H1 (cell line): ENCODE measurements around the gene REM2. TPM values are rescaled to one million over a fixed set of nuclear protein-coding genes. Genes with fewer than 3 reads are reported as not detected.
"Not testable (repeated sequence)": the region's sequence is repeated elsewhere in the genome, so short reads cannot be mapped to it uniquely, and the experiment has no call there.

Experiments
- CTCF ChIA-PET: fragments of 300-600 bp; sonication (Branson Sonifier 250); formaldehyde crosslinking; loops from one replicate; lab custom pipeline; 2021; ENCODE audit not compliant: partially characterized antibody; lab: Charles Lee
- POLR2A ChIA-PET: fragments of 300-600 bp; sonication (Branson Sonifier 250); formaldehyde crosslinking; loops from one replicate; lab custom pipeline; 2021; ENCODE audit warnings: inconsistent platforms; ENCODE audit not compliant: partially characterized antibody; lab: Charles Lee
- DNase-seq, 2 experiments: peaks; one replicate each; pipeline versions ENCODE4 v3.0.0 to v3.0.0-alpha.2; 2010 to 2022; ENCODE audit warnings: low spot score in 2 of 2, low read depth in 1 of 2, mixed read lengths in 1 of 2
- FAIRE-seq: peaks from 2 replicates; lab custom pipeline; 2011; peaks lifted over from hg19 to GRCh38; lab: Jason Lieb, UNC
- H2AFZ ChIP-seq: 2 replicates; pipeline ENCODE4 v1.8.1; 2012; ENCODE audit warnings: low read length, inconsistent platforms
- H2AK5ac ChIP-seq: 2 replicates; pipeline ENCODE4 v1.6.1; 2013; ENCODE audit warnings: low read depth, low read length
- H2BK120ac ChIP-seq: replicated peaks from 2 replicates; pipeline ENCODE3; 2013; ENCODE audit warnings: low read depth, low read length, inconsistent platforms
- H2BK12ac ChIP-seq: 2 replicates; pipeline ENCODE4 v1.6.1; 2013; ENCODE audit warnings: low read depth, low read length
- H2BK15ac ChIP-seq: 2 replicates; pipeline ENCODE4 v1.6.1; 2013; ENCODE audit warnings: low read length
- H2BK20ac ChIP-seq: 2 replicates; pipeline ENCODE4 v1.6.1; 2013; ENCODE audit warnings: low read length
- H2BK5ac ChIP-seq: 2 replicates; pipeline ENCODE4 v1.6.1; 2013; ENCODE audit warnings: low read depth, low read length
- H3K14ac ChIP-seq: 2 replicates; pipeline ENCODE4 v1.6.1; 2013; ENCODE audit warnings: inconsistent platforms; ENCODE audit not compliant: insufficient read length
- H3K18ac ChIP-seq: 2 replicates; pipeline ENCODE4 v1.6.1; 2013; ENCODE audit warnings: low read length; ENCODE audit errors: extremely low read depth
- H3K23ac ChIP-seq: 2 replicates; pipeline ENCODE4 v1.6.1; 2013; ENCODE audit warnings: inconsistent platforms; ENCODE audit not compliant: insufficient read length
- H3K23me2 ChIP-seq: 2 replicates; pipeline ENCODE4 v1.6.1; 2013; ENCODE audit warnings: low read depth, low read length
- H3K27ac ChIP-seq: 2 replicates; pipeline ENCODE4 v1.6.1; 2011; ENCODE audit warnings: low read depth, low read length, inconsistent platforms
- H3K27me3 ChIP-seq, 4 experiments: replicated peaks in 1 of 4; 1 replicate in 1 of 4; 2 replicates in 3 of 4; pipeline versions ENCODE4 v1.6.1 to v1.8.1; 2011 to 2013; ENCODE audit warnings: low read length in 3 of 4, mild to moderate bottlenecking in 3 of 4, inconsistent platforms in 2 of 4, mixed read lengths in 2 of 4, moderate library complexity in 1 of 4; ENCODE audit not compliant: control insufficient read depth in 3 of 4, insufficient read depth in 3 of 4; ENCODE audit errors: extremely low read depth in 1 of 4
- H3K36me3 ChIP-seq, 4 experiments: 2 replicates each; pipeline versions ENCODE4 v1.6.1 to v1.8.1; 2011 to 2013; ENCODE audit warnings: mild to moderate bottlenecking in 4 of 4, low read length in 3 of 4, moderate library complexity in 2 of 4, control low read depth in 1 of 4, inconsistent platforms in 1 of 4; ENCODE audit not compliant: insufficient read depth in 4 of 4, control insufficient read depth in 2 of 4
- H3K4ac ChIP-seq: replicated peaks from 2 replicates; pipeline ENCODE3; 2013; ENCODE audit warnings: low read length, low read depth, mixed read lengths, inconsistent platforms; ENCODE audit not compliant: insufficient read length
- H3K4me1 ChIP-seq, 4 experiments: replicated peaks in 1 of 4; 1 replicate in 1 of 4; 2 replicates in 3 of 4; pipeline versions ENCODE4 v1.6.1 to v1.8.1; 2011 to 2013; ENCODE audit warnings: low read length in 3 of 4, inconsistent platforms in 2 of 4, mixed read lengths in 1 of 4; ENCODE audit not compliant: insufficient read depth in 4 of 4, control insufficient read depth in 3 of 4
- H3K4me2 ChIP-seq, 2 experiments: 2 replicates each; pipeline versions ENCODE4 v1.6.1 to v1.8.1; 2011 to 2013; ENCODE audit warnings: low read depth in 2 of 2, low read length in 2 of 2, control low read depth in 1 of 2, inconsistent platforms in 1 of 2, mild to moderate bottlenecking in 1 of 2; ENCODE audit not compliant: insufficient read depth in 1 of 2
- H3K4me3 ChIP-seq, 4 experiments: fragments of 200-600, 300-600 bp in 1 of 4; sonication (generic), shearing (Covaris generic), sonication (Bioruptor Twin) in 1 of 4; 2 replicates each; pipeline versions ENCODE4 v1.5.1 to v1.8.1; 2011 to 2016; ENCODE audit warnings: low read length in 4 of 4, low read depth in 3 of 4, control low read depth in 2 of 4, inconsistent platforms in 2 of 4, mild to moderate bottlenecking in 2 of 4, mixed read lengths in 1 of 4, moderate library complexity in 1 of 4; ENCODE audit not compliant: insufficient read depth in 2 of 4; ENCODE audit errors: extremely low read depth in 1 of 4
- H3K56ac ChIP-seq: replicated peaks from 2 replicates; pipeline ENCODE3; 2013; ENCODE audit warnings: low read depth, mild to moderate bottlenecking, mixed read lengths, low read length, inconsistent platforms; ENCODE audit not compliant: insufficient read length
- H3K79me1 ChIP-seq: 2 replicates; pipeline ENCODE4 v1.6.1; 2013; ENCODE audit warnings: low read depth, low read length, control low read depth
- H3K79me2 ChIP-seq, 2 experiments: 2 replicates each; pipeline versions ENCODE4 v1.6.1 to v1.8.1; 2012 to 2013; ENCODE audit warnings: low read length in 2 of 2, mild to moderate bottlenecking in 2 of 2, inconsistent platforms in 1 of 2; ENCODE audit not compliant: insufficient read depth in 2 of 2, control insufficient read depth in 1 of 2
- H3K9ac ChIP-seq, 4 experiments: replicated peaks in 1 of 4; 1 replicate in 1 of 4; 2 replicates in 3 of 4; pipeline versions ENCODE4 v1.6.1 to v1.8.1; 2011 to 2013; ENCODE audit warnings: low read depth in 3 of 4, low read length in 3 of 4, control low read depth in 2 of 4, mild to moderate bottlenecking in 2 of 4, moderate library complexity in 2 of 4, inconsistent platforms in 1 of 4; ENCODE audit errors: extremely low read depth in 1 of 4
- H3K9me3 ChIP-seq, 2 experiments: 2 replicates each; pipeline versions ENCODE4 v1.6.1 to v1.8.1; 2012 to 2013; ENCODE audit warnings: mild to moderate bottlenecking in 2 of 2, moderate library complexity in 2 of 2, control low read depth in 1 of 2, inconsistent platforms in 1 of 2, low read depth in 1 of 2, low read length in 1 of 2, mixed read lengths in 1 of 2; ENCODE audit not compliant: insufficient read depth in 2 of 2
- H4K20me1 ChIP-seq, 2 experiments: replicated peaks in 1 of 2; 2 replicates each; pipeline versions ENCODE3 to v1.8.1; 2011 to 2013; ENCODE audit warnings: inconsistent platforms in 2 of 2, low read length in 2 of 2, mild to moderate bottlenecking in 1 of 2; ENCODE audit not compliant: insufficient read depth in 2 of 2, control insufficient read depth in 1 of 2
- H4K5ac ChIP-seq: 2 replicates; pipeline ENCODE4 v1.6.1; 2013; ENCODE audit warnings: low read length, low read depth, mixed read lengths, inconsistent platforms; ENCODE audit not compliant: insufficient read length
- H4K8ac ChIP-seq: 2 replicates; pipeline ENCODE4 v1.8.0; 2013; ENCODE audit warnings: mild to moderate bottlenecking, moderate library complexity, low read length, inconsistent platforms; ENCODE audit not compliant: insufficient read depth; ENCODE audit errors: extremely low read depth
- H4K91ac ChIP-seq: replicated peaks from 2 replicates; pipeline ENCODE3; 2013; ENCODE audit warnings: low read length, mixed read lengths, inconsistent platforms; ENCODE audit not compliant: insufficient read length
- NRF1 ChIP-seq: IDR thresholded peaks from 2 replicates; pipeline ENCODE4 v1.6.1; 2011; ENCODE audit warnings: mild to moderate bottlenecking, low read depth, low read length, improper control_type of control experiment
- WGBS, 2 experiments: shearing (Covaris generic) in 1 of 2; methylation state at CpG; one replicate each; pipeline versions ENCODE4 v1.1.6 to v1.1.7; 2013 to 2015; ENCODE audit warnings: low lambda C conversion rate in 2 of 2, mixed read lengths in 2 of 2, inconsistent platforms in 1 of 2, low coverage in 1 of 2, missing lambda C conversion rate in 1 of 2; ENCODE audit not compliant: insufficient replicate concordance in 2 of 2, insufficient coverage in 1 of 2, insufficient read length in 1 of 2; ENCODE audit errors: extremely low coverage in 1 of 2, missing lambda C conversion rate in 1 of 2; 5-methylcytosine and 5-hydroxymethylcytosine counted together
- polyA plus RNA-seq, 7 experiments: library from polyadenylated mRNA; depleted of rRNA in 3 of 7; stranded (reverse) in 5 of 7; unstranded in 2 of 7; fragments of >200 nt in 5 of 7; fragments of 200-250 nt in 2 of 7; gene quantifications; 1 replicate in 5 of 7; 2 replicates in 1 of 7; 4 replicates in 1 of 7; pipeline versions ENCODE4 v1.2.1 to v1.2.3, GENCODE V29; 2011 to 2013; ENCODE audit warnings: missing spikeins in 2 of 7, mixed read lengths in 2 of 7
- total RNA-seq: library from RNA; stranded (reverse); fragmentation: NEBNext Ultra II Directional; extraction: Animal tissue kit (Norgen Biotek cat#: 25700); gene quantifications from 2 replicates; pipeline ENCODE4 v1.2.1, GENCODE V29; 2021

REM2 gene
- total and polyA plus RNA-seq, 2 of the 8 experiments (the other 6 are each of a cell fraction or from before 2014, with no cell fraction given) = 1.00 to 1.1 TPM

- TF ChIP-seq NRF1 = no peak
Measured at GRCh38 chr14:22850944-22851764, 31.9 kb upstream of the REM2 start (continued).

DNA sequence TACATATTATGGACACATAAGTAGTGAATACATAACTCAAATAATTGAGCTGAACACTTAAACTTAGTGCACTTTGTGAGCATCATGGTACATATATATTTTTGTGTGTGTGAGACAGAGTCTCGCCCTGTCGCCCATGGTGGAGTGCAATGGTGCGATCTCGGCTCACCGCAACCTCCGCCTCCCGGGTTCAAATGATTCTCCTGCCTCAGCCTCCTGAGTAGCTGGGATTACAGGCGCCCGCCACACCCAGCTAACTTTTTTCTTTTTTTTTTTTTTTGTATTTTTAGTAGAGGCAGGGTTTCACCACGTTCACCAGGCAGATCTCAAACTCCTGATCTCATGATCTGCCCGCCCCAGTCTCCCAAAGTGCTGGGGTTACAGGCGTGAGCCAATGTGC is 30.8 kb upstream of the REM2 start:
- not testable (repeated sequence) for H3K14ac ChIP-seq, H3K23me2 ChIP-seq, H3K4me3 ChIP-seq, H3K4me2 ChIP-seq, H3K9ac ChIP-seq, H4K5ac ChIP-seq, H3K18ac ChIP-seq, H3K79me1 ChIP-seq, H3K27me3 ChIP-seq, H3K36me3 ChIP-seq, H2AFZ ChIP-seq, H2BK20ac ChIP-seq, H2BK120ac ChIP-seq, H2AK5ac ChIP-seq, H4K20me1 ChIP-seq, H2BK15ac ChIP-seq, H2BK12ac ChIP-seq, H2BK5ac ChIP-seq, DNase-seq, FAIRE-seq, H3K4ac ChIP-seq, H3K23ac ChIP-seq, H3K56ac ChIP-seq, H4K91ac ChIP-seq, H4K8ac ChIP-seq, H3K27ac ChIP-seq, H3K9me3 ChIP-seq, H3K79me2 ChIP-seq
- WGBS, 2 experiments = 80% methylated on average over 10 of the region's 12 CpGs; no CpG with 5 or more reads in 1 of the 2 experiments
- ChIA-PET CTCF (interaction anchor here (0.6 to 56.0 kb wide), 30 partner anchors 12 to 463 kb away, joined by 3 to 1562 read pairs (median 6); partner anchors contain the start of genes AJUBA, LRP10, MMP14 and MRPL52), POLR2A (interaction anchor here (10.0 to 13.9 kb wide), 2 partner anchors 18 to 30 kb away, joined by 85 to 203 read pairs; partner anchors contain the start of genes MMP14 and MRPL52)
- H3K4me1 ChIP-seq = peaks cover 4 to 22% (median 11%) of the 10 kb centered on the region in 4 experiments
